GM12875 (cell line): ENCODE results near the gene PTCD3.

Source experiments
- H3K4me3 ChIP-seq: one replicate; pipeline ENCODE4 v1.5.1; 2011; ENCODE audit warnings: low read depth, low read length, control low read depth
- TF ChIP-seq, protein P1 (sequence below): IDR thresholded peaks from 2 replicates; pipeline ENCODE4 v1.5.1; 2011; ENCODE audit warnings: low read depth, mild to moderate bottlenecking, control low read depth, inconsistent platforms, low read length, moderate library complexity, borderline replicate concordance; ENCODE audit not compliant: insufficient read depth

PTCD3 gene

DNA sequence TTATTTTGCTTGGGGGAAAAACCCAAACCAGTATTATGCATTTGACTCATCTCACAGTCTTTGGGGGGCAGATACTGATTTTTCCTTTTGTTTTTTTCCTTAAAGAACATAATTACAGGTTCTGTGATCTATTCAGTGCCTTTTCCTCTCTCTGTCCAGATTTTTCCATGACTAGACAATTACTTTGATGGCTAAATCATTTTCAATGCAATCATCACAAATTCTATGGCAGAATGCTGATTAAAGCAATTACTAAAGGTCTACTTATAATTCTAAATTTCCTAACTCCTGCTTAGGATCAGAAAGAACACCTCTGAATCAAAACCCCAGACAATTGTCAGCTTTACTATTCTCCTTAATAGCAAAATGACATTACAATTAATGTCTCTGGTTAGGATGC lies 39.1 kb upstream of the PTCD3 start:
- H3K4me3 ChIP-seq = no peak overlapping the region
- TF ChIP-seq, protein P1, sequence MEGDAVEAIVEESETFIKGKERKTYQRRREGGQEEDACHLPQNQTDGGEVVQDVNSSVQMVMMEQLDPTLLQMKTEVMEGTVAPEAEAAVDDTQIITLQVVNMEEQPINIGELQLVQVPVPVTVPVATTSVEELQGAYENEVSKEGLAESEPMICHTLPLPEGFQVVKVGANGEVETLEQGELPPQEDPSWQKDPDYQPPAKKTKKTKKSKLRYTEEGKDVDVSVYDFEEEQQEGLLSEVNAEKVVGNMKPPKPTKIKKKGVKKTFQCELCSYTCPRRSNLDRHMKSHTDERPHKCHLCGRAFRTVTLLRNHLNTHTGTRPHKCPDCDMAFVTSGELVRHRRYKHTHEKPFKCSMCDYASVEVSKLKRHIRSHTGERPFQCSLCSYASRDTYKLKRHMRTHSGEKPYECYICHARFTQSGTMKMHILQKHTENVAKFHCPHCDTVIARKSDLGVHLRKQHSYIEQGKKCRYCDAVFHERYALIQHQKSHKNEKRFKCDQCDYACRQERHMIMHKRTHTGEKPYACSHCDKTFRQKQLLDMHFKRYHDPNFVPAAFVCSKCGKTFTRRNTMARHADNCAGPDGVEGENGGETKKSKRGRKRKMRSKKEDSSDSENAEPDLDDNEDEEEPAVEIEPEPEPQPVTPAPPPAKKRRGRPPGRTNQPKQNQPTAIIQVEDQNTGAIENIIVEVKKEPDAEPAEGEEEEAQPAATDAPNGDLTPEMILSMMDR = no peak

DNA sequence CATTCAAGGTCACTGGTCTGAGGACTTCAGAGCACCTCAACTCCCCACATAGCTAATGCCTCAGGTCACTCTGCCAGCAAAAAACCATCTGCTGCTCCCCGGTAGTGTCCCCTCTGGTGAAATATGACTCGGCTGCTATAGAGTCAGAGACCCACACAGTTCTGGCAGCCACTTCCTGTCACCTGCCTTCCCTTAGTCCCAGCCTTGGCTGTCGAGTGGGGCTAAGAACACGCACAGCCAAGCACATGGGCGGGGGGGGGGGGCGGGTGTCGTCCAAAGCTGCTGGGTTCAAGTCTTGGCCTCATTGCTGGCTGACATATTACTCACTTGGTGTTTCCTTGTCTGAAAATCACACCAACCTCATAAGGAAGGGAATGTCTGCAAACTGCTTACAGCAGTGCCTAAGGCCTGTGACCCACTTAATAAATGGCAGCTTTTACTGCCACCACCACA lies 37.9 kb upstream of the PTCD3 start:
- no peak overlapping the region for H3K4me3 ChIP-seq
- TF ChIP-seq, protein P1 = no peak

DNA sequence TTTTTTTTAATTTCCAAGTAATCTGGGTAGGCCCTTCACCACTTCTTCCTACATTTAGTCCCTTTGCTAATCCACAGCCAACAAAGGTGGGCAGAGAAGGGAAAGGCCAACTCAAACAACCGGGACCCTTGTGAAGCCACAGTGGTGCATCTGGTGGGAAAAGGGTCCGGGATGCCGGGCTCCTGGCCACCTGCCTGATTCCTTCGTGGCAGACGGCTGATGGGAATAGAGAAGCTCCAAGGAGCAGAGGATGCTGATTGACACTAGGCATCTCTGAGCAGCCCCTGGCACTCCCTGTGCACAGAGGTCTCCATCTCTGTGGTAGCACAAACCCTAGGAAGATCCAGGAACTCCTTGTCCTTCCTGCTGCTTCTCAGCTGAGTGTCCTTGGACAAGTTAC lies 37.4 kb upstream of the PTCD3 start:
- TF ChIP-seq, protein P1 = no peak
- H3K4me3 ChIP-seq = no peak overlapping the region

DNA sequence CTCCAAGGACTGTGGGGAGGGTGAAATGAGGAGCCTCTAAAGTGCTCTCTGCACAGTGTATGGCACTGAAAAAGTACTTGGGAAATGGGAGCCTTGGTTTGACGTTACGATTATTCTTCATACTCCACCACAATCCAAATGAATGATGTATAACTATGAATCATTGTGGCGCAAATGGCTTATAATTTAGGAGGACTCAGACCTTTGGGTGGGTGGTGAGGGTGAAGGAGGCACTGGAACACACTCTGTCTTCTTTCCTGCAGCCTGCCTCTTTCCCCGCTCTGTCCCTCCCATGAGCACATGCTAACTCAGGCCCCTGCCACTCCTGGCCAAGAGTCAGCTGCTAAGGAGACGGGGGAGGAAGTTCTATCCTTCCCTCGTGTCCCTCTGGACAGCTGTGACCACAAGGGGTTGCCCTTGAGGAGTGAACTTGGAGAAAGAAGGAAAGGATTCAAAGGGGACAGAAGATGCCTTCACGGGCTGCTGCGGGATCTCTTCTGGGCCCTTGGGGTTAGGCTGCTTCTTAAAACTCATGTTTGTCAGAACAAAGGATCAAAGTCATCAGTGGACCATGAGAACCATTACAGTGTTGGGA lies 36.8 kb upstream of the PTCD3 start:
- TF ChIP-seq, protein P1 = no peak
- H3K4me3 ChIP-seq = no peak overlapping the region

DNA sequence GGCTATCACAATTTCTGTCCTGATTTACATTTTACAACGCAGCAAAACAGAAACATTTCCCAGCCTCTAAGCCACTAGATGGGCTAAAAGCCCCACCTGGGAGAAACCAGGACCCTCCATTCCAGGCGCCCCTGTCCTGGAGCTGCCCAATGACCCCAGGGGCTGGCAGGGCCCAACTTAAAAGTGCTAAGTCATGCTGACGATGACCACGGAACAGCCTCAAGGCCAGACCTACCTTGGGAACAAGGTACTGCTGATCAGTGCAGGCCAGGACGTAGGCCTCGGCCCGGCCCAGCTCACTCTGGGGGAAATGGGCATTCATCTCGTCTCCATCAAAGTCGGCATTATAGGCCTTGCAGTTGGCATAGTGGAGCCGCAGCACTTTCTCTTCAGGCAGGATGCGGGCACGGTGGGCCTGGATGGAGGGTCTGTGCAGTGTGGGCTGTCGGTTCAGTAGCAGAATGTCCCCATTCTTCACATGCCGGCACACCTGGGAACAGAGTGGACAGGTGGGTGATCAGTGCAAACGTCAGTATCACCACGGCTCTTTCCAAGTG lies 36.2 kb upstream of the PTCD3 start:
- H3K4me3 ChIP-seq = no peak overlapping the region
- TF ChIP-seq, protein P1 = no peak

DNA sequence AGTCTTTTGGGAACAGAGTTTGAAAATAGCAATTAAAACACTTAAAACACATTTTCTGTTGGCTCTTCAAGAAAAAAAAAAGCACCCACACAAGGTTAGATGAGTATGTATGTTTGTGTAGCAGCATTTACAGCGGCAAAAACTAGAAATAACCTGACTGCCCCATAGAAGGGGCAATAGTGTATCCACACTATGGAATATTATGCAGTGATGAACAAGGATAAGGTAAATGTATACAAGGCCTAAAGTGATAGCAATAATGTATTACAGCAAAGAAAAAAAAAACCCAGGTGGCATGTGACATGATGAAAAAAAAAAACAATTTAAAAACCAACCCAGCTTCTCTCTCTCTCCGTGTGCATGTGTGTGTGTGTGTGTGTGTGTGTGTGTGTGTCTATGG lies 35.2 kb upstream of the PTCD3 start:
- TF ChIP-seq, protein P1 = no peak
- no peak overlapping the region for H3K4me3 ChIP-seq

DNA sequence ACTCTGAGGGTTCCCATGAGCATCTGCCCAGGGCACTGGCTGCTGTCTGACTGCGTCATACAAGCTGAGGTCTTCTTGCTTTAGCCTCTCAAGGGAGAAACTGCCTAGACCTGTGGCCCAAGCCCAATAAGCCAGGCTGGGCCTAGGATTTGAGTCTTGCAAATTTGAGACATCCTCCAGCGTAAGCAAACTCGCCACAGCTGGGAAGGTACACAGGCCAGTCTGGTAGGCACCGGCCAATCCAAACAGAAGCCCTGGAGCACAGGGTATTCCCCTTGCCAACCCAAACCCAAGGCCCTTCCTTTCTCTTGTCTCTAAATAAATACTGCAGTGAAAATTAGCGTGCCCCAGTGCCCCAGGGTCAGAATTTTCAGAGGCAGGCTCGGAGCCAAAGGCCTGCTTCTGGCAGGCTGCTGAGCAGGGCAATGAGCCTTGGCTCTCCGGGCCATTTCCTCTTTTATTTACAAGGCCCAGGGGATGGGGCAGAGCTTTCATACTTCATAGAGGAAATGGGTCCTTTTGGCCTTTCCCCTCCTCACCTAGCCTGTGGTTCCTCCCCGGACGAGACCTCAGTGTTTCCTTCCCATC lies 33.7 kb upstream of the PTCD3 start:
- TF ChIP-seq, protein P1 = no peak
- no peak overlapping the region for H3K4me3 ChIP-seq
